C4-2B (cell line): Measurements from ENCODE around the gene DNAL4.

ENCODE experiments used
- H3K27ac ChIP-seq: fragments of 450-650 bp; 2 replicates; pipeline ENCODE4 v1.5.1; 2017
- ZFX ChIP-seq: fragments of 450-650 bp; IDR thresholded peaks from 2 replicates; pipeline ENCODE4 v1.6.1; 2017
- TF ChIP-seq, protein P1 (sequence below): fragments of 450-650 bp; conservative IDR thresholded peaks from 2 replicates; pipeline ENCODE4 v1.5.1; 2017; ENCODE audit warnings: mild to moderate bottlenecking

Gene DNAL4

DNA sequence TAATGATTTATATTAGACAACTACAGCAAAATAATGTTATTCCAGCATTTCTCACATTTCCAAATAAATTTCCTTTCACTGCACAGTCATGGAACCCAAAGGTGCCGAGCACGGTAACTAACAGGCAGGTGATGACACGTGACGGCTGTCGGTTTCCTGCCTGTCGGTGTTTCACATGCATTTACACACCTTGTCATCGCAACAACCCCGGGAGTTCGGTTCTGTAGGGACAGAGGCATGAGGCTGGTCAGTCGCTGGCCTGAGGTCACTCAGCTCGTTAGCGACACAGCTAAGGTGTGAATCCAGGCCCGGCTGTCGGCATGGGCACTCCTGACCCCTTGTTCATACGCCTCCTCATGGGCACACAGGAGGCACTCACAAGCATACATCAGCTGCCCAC lies 9.9 kb downstream of the DNAL4 start:
- TF ChIP-seq, protein P1, sequence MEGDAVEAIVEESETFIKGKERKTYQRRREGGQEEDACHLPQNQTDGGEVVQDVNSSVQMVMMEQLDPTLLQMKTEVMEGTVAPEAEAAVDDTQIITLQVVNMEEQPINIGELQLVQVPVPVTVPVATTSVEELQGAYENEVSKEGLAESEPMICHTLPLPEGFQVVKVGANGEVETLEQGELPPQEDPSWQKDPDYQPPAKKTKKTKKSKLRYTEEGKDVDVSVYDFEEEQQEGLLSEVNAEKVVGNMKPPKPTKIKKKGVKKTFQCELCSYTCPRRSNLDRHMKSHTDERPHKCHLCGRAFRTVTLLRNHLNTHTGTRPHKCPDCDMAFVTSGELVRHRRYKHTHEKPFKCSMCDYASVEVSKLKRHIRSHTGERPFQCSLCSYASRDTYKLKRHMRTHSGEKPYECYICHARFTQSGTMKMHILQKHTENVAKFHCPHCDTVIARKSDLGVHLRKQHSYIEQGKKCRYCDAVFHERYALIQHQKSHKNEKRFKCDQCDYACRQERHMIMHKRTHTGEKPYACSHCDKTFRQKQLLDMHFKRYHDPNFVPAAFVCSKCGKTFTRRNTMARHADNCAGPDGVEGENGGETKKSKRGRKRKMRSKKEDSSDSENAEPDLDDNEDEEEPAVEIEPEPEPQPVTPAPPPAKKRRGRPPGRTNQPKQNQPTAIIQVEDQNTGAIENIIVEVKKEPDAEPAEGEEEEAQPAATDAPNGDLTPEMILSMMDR: no peak
- TF ChIP-seq ZFX: no peak
- H3K27ac ChIP-seq: no peak overlapping the region

DNA sequence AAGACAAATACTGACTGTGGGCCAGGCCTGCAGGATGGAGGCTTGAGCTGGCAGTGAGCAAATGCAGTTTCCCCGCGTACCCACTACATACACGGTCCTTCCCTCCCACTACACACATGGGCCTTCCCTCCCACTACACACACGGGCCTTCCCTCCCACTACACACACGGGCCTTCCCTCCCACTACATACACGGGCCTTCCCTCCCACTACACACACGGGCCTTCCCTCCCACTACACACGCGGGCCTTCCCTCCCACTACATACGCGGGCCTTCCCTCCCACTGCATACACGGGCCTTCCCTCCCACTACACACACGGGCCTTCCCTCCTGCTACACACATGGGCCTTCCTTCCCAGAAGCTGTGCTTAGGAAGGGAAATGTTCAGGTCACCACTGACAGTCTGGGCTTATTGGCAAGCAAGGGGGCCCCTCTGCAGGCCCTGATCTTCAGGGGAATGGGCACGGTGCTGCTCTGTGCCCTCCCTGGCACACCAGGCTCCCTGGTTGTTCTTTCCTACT lies 10.8 kb downstream of the DNAL4 start:
- no peak overlapping the region for H3K27ac ChIP-seq
- TF ChIP-seq ZFX: no peak
- TF ChIP-seq, protein P1: no peak

DNA sequence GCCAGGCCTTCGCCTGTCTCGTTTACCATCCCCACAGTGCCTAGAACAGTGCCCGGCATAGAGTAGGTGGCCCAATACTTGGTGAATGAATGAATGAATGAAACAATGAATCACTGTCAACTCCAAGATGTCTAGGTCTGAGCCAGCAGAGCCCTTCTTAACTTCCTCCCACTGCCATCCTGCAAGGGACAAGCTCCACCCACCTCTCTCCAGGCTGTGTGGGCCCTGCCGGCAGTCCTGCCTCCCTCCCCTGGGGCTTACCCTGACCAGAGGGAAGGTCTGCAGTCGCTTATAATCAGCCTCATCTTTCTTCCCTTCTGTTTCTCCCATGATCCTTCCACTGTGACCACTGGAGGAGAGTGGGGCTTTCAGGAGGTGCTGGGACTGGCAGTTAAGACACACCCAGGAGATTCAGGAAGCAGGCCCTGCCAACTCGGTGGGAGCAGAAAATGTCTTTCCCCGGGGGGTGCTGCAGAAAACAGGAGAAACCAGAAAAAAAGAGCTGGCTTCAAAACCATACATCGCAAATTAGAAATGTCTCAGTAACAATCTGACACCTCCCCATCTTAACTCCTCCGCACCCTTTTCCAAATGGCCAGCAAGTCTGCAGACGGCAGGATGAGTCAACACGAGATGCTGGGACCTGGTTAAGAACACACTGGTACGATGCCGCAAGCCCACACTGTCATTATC lies 11.4 kb downstream of the DNAL4 start:
- TF ChIP-seq, protein P1: no peak
- no peak for TF ChIP-seq ZFX
- H3K27ac ChIP-seq: no peak overlapping the region

DNA sequence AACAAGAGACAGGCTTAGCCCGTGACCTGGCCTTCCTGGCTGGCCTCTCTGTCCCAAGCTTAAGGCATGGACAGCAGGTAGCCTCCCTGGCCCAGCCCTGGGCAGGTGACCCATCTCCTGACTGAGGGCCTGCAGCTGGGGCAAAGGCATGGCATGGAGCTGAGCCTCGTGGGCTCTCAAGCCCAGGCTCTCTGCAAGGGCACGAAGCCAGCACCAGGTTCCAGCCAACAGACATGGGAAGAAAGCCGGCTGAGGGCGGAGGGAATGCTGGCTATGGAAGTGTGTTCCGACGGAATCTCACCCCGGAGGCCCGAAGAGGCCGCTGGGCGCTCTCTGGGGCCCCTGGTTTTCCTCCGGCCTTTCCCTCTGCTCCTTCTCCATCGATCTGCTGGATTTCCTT lies 12.9 kb downstream of the DNAL4 start:
- no peak overlapping the region for H3K27ac ChIP-seq
- no peak for TF ChIP-seq ZFX
- TF ChIP-seq, protein P1: no peak

DNA sequence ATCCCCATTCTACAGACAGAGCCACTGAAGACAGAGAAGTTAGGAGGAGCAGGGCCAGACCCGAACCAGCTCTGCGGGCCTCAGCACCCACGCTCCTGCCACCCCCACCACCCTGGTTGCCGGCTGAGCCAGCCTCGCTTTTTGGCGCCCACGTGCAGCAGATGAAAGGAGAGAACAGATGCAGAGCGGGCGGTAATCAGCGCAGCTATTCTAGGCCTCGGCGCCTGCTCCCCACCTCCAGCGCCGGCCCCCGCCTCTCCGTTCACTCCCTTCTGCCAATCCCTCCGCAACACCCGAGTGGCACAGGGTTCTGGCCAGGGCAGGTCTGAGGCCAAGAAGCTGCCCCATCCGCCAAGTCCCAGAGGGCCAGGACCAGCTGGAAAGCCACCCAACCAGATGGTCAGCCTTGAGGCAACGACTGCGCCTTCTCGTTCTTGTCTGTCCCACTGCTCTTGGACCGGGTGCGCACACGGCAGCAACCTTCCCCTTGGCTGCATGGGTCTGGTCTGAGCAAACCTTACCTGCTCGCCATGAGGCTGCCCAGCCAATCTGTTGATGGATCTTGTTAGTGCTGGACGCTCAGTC lies 16.8 kb downstream of the DNAL4 start:
- TF ChIP-seq, protein P1: no peak
- TF ChIP-seq ZFX: no peak

DNA sequence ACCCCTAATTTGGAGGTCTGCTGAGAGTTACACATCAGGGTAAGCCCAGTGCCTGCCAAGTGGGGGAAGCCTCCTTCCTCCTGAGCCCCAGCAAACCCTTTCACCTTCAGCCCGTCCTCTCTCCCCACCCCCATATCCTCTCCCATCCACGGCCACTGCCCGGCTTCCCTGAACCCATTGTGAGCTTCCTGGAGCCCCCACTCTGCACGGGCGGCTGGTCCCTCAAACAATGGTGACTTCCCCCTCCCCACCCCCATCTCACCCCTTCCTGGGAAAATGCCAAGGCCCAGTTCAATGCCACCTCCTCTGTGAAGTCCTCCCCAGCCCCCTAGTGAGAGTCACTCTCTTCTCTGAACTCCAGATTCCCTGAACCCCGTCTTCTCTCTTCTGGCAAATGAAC lies 17.9 kb downstream of the DNAL4 start:
- no peak overlapping the region for H3K27ac ChIP-seq
- TF ChIP-seq, protein P1: no peak
- TF ChIP-seq ZFX: no peak

More for the DNA sequence above, 16.8 kb downstream of the DNAL4 start:
- no peak overlapping the region for H3K27ac ChIP-seq

DNA sequence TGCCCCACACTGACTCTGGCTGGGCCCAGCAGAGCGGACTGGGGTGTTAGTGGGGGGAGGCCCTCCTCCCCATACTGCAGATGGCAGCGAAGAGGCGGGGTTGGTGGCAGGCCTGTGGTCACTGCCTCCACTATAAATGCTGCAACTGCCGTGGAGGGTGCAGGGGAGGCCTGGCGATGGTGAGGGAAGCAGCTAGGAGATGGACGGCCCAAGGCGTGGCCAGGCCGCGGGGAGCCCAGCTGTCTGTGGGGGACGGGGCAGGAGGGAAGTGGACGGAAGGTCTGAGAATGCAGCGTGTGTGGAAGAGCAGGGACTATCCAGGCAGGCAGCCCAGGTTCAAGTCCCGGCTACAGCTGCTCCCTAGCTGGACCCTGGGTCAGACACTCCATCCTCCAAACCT lies 18.3 kb downstream of the DNAL4 start:
- TF ChIP-seq, protein P1: no peak
- no peak for TF ChIP-seq ZFX
- H3K27ac ChIP-seq: no peak overlapping the region
